ENCODE measurements around the gene NFATC4. TPM values are rescaled to one million over a fixed set of nuclear protein-coding genes. Genes with fewer than 3 reads are reported as not detected.
"Not testable (repeated sequence)": the region's sequence is repeated elsewhere in the genome, so short reads cannot be mapped to it uniquely, and the experiment has no call there.

NFATC4 gene
- total RNA-seq, 1 experiment from 2014 or later = 39.3 TPM

DNA sequence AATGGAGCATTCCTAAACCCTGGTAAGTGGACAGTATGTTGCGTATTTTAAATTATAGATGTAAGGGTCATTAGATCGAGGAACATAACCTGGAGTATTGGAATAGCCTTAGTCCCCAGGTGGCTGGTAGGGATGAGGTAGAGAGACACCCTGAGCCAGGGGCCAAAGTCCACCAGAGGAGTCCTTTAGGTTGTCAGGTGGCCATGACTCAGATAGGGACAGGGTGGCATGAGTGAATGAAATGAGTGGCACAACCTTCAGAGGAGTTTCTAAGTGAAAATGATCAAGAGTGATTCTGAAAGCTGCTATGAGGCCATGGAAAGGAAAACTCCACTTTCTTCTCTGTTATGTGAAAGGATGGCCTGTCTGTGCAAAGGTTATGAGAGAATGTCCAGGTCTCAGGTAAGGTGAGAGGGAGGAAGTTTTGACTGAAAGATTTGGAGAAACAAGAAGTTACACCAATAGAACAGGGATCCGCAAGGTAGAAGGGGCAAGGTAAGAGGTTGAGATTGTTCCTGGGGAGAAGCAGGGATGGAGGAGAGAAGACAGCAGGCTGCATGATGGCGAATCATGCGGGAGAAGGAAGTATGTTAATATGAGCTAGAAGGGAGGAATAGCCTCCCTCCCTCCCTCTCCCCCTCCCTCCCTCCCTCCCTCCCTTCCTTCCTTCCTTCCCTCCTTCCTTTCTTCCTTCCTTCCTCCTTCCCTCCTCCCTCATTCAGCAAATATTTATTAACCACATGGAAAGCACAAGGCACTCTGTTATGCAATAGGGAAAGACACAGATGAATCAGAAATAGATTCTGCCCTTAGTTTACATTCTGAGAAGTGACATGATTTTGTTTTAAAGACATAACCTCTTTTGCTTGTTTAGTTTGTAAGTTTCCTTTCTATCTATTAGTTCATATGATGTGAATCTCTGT, 14.2 kb upstream of the NFATC4 start:
- Histone ChIP-seq H3K27me3 (peaks cover 22% of the 10 kb centered on the region; the same call in 1 of the 2 replicates), H3K27ac (no peak overlapping the region), H3K4me1 (no peaks in the 10 kb centered on the region), H3K9me3 (replicated peaks) (no peaks in the 10 kb centered on the region), H3K36me3 (no peaks in the 10 kb centered on the region), H3K4me3 (no peak overlapping the region)
- DNase-seq = no peak

DNA sequence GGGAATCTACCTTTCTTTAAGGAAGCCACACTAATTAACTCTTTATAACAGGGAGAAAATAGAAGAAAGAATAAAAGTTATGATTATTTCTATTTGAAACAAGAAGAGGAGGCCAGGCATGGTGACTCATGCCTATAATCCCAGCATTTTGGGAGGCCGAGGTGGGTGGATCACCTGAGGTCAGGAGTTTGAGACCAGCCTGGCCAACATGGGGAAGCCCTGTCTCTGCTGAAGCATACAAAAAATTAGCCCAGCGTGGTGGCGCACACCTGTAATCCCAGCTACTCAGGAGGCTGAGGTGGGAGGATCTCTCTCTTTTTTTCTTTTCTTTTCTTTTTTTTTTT, 13.5 kb upstream of the NFATC4 start:
- not testable (repeated sequence) for H3K9me3 ChIP-seq (replicated peaks); H3K4me3 ChIP-seq; H3K27ac ChIP-seq; H3K4me1 ChIP-seq; DNase-seq; H3K36me3 ChIP-seq
- peaks cover 24% of the 10 kb centered on the region; the same call in 1 of the 2 replicates for H3K27me3 ChIP-seq

DNA sequence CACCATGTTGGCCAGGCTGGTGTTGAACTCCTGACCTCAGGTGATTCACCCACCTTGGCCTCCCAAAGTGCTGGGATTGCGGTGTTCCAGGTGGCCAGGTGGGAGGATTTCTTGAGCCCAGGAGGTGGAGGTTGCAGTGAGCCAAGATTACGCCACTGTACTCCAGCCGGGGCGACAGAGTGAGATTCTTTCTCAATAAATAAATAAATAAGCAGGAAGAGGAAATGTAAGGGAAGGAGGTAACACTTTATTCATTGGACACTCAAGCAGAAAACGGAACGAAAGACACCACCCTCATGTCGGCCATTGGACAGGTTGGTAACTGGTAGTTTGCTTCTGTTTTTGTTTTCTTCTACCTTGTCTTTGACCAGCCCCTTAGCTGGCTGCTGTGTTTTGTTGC, 13.0 kb upstream of the NFATC4 start:
- Histone ChIP-seq H3K4me3 (no peak overlapping the region), H3K27me3 (peaks cover 25% of the 10 kb centered on the region; the same call in 1 of the 2 replicates), H3K4me1 (no peaks in the 10 kb centered on the region), H3K36me3 (no peaks in the 10 kb centered on the region), H3K27ac (no peak overlapping the region), H3K9me3 (replicated peaks) (no peaks in the 10 kb centered on the region)
- no peak for DNase-seq

DNA sequence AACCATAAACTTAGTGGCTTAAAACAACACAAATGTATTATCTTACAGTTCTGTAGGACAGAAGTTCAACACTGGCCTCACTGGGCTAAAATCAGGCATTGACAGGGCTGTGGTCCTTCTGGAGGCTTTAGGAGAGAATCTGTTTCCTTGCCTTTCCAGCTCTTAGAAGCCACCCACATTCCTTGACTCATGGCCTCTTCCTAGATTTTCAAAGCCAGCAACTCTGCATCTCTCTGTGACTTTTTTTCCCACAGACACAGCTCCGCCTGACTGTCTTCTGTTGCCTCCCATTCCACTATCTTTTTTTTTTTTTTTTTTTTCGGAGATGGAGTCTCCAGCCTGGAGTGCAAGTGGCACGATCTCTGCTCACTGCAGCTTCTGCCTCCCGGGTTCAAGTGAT, 11.8 kb upstream of the NFATC4 start:
- H3K9me3 ChIP-seq (replicated peaks) = no peaks in the 10 kb centered on the region
- DNase-seq = no peak
- H3K27me3 ChIP-seq = 0 out of 2 replicates have a peak, but pooled peaks cover 17% of the 10 kb centered on the region
- H3K4me1 ChIP-seq = no peaks in the 10 kb centered on the region
- no peak overlapping the region for H3K4me3 ChIP-seq
- no peaks in the 10 kb centered on the region for H3K36me3 ChIP-seq
- H3K27ac ChIP-seq = no peak overlapping the region

DNA sequence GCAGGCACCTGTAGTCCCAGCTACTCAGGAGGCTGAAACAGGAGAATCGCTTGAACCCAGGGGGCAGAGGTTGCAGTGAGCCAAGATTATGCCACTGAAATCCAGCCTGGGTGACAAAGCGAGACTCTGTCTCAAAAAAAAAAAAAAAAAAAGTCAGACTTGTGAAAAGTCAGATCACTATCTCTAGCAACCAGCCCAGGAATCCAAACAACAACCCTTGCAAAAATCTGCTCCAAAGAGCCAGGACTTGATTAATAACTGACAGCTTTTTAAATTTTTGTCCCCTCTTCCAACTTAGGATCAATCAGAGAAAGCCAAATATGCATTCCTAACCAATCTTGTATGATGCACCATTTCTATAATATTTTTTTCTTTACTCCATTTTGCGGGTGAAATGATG, 7.7 kb upstream of the NFATC4 start:
- H3K4me1 ChIP-seq = no peaks in the 10 kb centered on the region
- no peaks in the 10 kb centered on the region for H3K36me3 ChIP-seq
- 0 out of 2 replicates have a peak, but pooled peaks cover 11% of the 10 kb centered on the region for H3K27me3 ChIP-seq
- no peak overlapping the region for H3K27ac ChIP-seq
- H3K4me3 ChIP-seq = no peak overlapping the region
- DNase-seq = no peak
- H3K9me3 ChIP-seq (replicated peaks) = no peaks in the 10 kb centered on the region

DNA sequence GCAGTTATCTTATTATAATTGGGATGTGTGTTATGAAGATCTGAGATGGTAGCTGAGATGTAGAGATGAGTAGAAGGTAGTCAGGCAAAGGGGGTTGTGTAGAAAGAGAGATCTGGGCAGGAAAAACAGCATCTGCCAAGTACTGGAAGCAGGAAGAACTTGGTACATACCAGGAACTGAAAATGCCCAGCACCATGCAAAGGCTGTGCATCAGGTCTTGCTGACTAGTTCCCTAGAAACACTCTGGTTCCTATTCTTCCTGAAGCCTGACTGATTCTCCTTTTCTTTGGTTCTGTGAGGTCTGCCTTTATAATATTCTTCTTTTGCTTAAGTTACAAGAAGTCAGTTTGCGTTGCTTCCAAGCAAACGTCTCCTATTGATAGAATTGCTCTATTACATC, 6.7 kb upstream of the NFATC4 start:
- no peaks in the 10 kb centered on the region for H3K4me1 ChIP-seq
- no peaks in the 10 kb centered on the region for H3K36me3 ChIP-seq
- H3K9me3 ChIP-seq (replicated peaks) = no peaks in the 10 kb centered on the region
- H3K27ac ChIP-seq = no peak overlapping the region
- no peak for DNase-seq
- no peak overlapping the region for H3K4me3 ChIP-seq
- 0 out of 2 replicates have a peak, but pooled peaks cover 11% of the 10 kb centered on the region for H3K27me3 ChIP-seq

DNA sequence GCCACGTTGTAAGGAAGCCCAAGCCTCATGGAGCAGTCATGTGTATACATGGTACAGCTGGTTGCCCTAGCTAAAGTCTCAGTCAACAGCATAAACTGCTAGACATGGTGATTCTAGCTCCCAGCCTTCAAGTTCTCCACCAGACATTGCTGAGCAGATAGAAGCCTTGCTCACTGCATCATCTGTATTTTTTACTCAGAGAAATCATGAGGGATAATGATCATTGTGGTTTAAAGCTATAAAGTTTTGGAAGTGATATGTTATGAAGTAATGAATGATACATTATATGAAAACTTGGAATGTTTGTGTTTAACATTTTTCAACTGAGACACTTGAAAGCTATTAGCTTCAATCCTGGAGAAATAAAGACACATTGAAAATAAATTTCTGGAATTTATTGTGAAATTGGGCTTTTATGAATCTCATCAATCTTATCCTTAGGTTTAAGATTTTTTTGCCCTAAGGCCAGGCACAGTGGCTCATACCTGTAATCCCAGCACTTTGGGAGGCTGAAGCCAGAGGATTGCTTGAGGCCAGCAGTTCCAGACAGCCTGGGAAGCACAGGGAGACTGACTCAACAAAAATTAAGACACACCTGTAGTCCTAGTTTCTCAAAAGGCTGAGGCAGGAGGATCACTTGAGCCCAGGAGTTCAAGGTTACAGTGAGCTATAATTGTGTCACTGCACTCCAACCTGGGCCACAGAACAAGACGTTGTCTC, 5.6 kb upstream of the NFATC4 start:
- 0 out of 2 replicates have a peak, but pooled peaks cover 11% of the 10 kb centered on the region for H3K27me3 ChIP-seq
- no peak overlapping the region for H3K4me3 ChIP-seq
- no peak for DNase-seq
- no peaks in the 10 kb centered on the region for H3K36me3 ChIP-seq
- H3K4me1 ChIP-seq = no peaks in the 10 kb centered on the region
- H3K9me3 ChIP-seq (replicated peaks) = no peaks in the 10 kb centered on the region
- H3K27ac ChIP-seq = no peak overlapping the region

DNA sequence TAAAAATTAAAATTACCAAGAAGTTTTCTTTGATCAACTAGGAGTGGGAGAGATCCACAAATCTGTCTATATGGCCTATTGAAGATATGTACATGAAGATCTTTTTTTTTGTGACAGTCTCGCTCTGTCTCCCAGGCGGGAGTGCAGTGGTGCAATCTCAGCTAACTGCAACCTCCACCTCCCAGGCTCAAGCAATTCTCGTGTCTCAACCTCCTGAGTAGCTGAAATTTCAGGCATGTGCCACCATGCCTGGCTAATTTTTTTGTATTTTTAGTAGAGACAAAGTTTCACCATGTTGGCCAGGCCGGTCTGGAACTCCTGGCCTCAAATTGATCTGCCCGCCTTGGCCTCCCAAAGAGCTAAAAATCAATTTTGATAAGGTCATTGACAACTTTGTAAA, 4.6 kb upstream of the NFATC4 start:
- no peak overlapping the region for H3K27ac ChIP-seq
- H3K4me3 ChIP-seq = no peak overlapping the region
- 0 out of 2 replicates have a peak, but pooled peaks cover 6% of the 10 kb centered on the region for H3K27me3 ChIP-seq
- H3K36me3 ChIP-seq = no peaks in the 10 kb centered on the region
- DNase-seq = no peak
- no peaks in the 10 kb centered on the region for H3K9me3 ChIP-seq (replicated peaks)
- H3K4me1 ChIP-seq = no peaks in the 10 kb centered on the region

DNA sequence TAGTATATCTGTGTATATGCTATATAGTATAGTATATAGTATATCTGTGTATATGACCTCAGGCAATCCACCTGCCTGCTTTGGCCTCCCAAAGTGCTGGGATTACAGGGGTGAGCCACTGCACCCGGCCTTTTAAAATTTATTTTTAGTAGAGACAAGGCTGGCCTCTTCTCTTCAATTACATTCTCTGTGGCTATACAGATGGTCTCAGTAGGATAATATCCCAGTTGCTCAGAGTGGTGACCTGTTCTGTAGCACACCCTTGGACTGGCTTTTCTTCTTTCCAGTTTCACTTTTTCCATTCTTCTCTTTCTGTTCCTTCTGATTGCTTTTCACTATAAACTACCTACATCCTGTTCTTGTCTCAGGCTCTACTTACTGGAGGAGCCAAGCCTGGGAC, 3.1 kb upstream of the NFATC4 start:
- Histone ChIP-seq H3K9me3 (replicated peaks) (no peaks in the 10 kb centered on the region), H3K27me3 (no peaks in the 10 kb centered on the region), H3K27ac (no peak overlapping the region), H3K36me3 (no peaks in the 10 kb centered on the region), H3K4me1 (peaks cover 3% of the 10 kb centered on the region), H3K4me3 (no peak overlapping the region)
- DNase-seq = no peak

DNA sequence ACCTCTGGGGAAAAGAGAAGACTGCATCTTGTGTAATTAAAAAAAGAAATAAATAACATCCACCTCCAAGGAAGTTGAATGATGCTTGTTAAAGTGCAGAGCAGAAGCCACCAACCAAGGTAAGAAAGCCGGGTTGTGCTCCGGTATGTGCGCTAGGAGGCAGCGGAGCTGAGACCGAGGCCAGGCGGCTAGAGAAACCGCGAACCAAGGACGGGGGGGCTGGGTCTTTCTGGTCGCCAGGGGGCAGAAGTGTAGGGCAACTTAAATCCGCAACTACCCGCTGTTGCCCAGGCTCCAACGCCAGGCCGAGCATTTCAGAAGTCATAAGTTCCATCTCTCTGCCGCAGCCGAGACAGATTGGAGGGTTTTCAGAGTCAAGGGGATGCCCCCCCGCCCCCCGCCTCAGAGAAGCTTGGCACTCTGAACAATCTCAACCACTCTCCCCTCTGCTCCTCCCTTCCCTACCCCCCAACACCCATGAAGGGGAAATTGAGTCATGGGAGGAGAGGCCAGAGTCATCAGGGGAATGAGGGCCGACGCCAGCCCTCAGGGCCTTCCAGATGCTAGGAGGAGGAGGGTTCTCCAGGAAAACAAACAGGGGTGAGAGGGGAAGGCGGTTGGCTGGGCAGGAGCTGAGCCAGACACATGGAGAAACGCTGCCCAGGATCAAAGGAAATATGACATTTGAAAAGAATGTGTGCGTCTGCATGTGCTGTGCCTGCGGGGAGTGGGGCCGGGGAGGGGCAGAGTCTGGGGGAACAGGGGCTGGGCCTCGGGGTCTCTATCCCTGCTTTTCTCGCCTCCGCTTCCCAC, 2.2 kb upstream of the NFATC4 start:
- DNase-seq = peak; percentile 87 to 94
- peak overlapping the region; percentile 93 for H3K4me3 ChIP-seq
- H3K27ac ChIP-seq = peak overlapping the region; percentile 85; the same call in 1 of the 2 replicates

DNA sequence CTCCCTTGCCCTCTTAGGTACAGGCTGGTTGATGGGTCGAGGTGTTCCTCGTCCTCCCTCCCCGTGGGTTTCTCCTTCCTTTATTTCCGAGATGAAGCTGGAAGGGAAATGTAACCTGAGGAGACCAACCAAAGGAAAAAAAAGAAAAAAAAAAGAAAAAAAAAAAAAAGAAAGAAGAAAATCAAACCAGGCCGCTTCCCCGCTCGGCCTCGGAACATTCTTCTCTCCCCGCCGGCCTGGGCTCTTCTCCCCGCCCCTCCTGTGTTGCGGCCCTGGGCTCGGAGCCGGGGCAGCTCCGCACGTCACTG, 1.6 kb upstream of the NFATC4 start:
- Histone ChIP-seq H3K27ac (peak overlapping the region; percentile 85), H3K4me1 (peaks cover 3% of the 10 kb centered on the region)

More for the DNA sequence above, 2.2 kb upstream of the NFATC4 start:
- no peaks in the 10 kb centered on the region for H3K27me3 ChIP-seq
- no peaks in the 10 kb centered on the region for H3K36me3 ChIP-seq
- peaks cover 3% of the 10 kb centered on the region for H3K4me1 ChIP-seq
- no peaks in the 10 kb centered on the region for H3K9me3 ChIP-seq (replicated peaks)

DNA sequence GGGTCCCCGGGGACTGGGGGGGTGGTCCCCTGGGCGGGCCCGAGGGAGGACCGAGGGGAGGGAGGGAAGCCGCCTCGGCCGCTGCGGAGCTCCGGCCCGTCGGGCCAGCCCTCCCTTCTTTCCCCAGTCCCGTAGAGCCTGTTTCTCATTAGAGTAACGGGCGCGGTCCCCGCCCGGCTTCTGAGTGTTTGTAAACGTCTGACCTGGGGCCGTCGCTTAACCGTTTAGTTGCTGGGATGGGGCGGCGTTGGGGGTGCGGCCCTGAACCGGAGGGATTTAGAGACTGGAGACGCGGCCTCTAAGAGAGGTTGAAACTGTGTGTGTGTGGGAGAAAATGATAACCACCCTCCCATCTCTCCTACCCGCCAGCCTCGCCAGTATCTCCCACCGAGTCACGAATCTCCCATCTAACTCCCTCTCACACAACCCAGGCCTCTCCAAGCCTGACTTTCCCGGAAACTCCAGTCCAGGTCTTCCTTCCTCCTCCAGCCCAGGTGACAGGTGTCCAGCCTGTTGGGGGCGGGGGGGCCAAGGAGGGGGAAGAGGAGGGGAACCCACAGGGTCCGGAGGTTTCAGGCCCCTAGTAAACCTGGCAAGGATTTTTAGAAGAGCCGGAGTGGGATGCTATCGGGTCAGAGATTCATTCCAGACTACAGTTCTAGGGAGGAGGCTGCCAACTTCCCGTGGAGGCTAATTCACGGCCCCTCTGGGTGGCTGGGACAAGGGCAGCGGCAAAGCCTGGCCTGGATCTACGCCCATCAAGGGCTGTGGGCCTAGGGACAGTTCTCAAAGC, 1.1 kb upstream of the NFATC4 start:
- Histone ChIP-seq H3K9me3 (replicated peaks) (no peaks in the 10 kb centered on the region), H3K4me1 (peaks cover 3% of the 10 kb centered on the region), H3K27ac (peak overlapping the region; percentile 85), H3K36me3 (no peaks in the 10 kb centered on the region; the same call in 1 of the 2 replicates), H3K27me3 (no peaks in the 10 kb centered on the region), H3K4me3 (peak overlapping the region; percentile 93)
- DNase-seq = peak; percentile 94 to 98

More for the DNA sequence above, 1.6 kb upstream of the NFATC4 start:
- H3K27me3 ChIP-seq = no peaks in the 10 kb centered on the region
- no peak for DNase-seq
- H3K36me3 ChIP-seq = no peaks in the 10 kb centered on the region; the same call in 1 of the 2 replicates
- H3K4me3 ChIP-seq = peak overlapping the region; percentile 93
- H3K9me3 ChIP-seq (replicated peaks) = no peaks in the 10 kb centered on the region

DNA sequence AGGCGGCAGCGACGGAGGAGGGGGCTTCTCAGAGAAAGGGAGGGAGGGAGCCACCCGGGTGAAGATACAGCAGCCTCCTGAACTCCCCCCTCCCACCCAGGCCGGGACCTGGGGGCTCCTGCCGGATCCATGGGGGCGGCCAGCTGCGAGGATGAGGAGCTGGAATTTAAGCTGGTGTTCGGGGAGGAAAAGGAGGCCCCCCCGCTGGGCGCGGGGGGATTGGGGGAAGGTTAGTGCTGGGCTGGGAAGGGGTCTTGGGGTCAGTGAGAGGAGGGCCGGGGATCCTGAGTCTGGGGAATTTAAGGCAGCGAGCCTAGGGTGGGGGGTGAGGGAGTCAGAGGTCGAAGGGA, 203 bp downstream of the NFATC4 start:
- H3K27ac ChIP-seq = peak overlapping the region; percentile 67; the same call in 1 of the 2 replicates
- peaks cover 4% of the 10 kb centered on the region for H3K36me3 ChIP-seq
- peak overlapping the region; percentile 93 for H3K4me3 ChIP-seq
- no peaks in the 10 kb centered on the region for H3K27me3 ChIP-seq
- no peaks in the 10 kb centered on the region for H3K9me3 ChIP-seq (replicated peaks)
- H3K4me1 ChIP-seq = peaks cover 3% of the 10 kb centered on the region
- peak in 1 of 2 experiments; percentile 38 for DNase-seq
